HEK293 (cell line): Measurements from ENCODE around the gene APOA5.

Experiments
- CTCF ChIA-PET: fragments of 350-600 bp; formaldehyde crosslinking; extraction: SDS; loops from one replicate; lab custom pipeline; 2021; ENCODE audit warnings: antibody characterized with exemption; lab: Yijun Ruan, JAX
- POLR2A ChIA-PET: fragments of 300-600 bp; formaldehyde crosslinking; extraction: SDS; loops from one replicate; lab custom pipeline; 2020; ENCODE audit warnings: antibody characterized with exemption, inconsistent platforms; lab: Yijun Ruan, JAX
- H3K27ac ChIP-seq: fragments of 200-500 bp; sonication (Bioruptor generic); 2 replicates; pipeline ENCODE4 v1.5.1; 2014; ENCODE audit warnings: low read depth, low read length, control low read depth, inconsistent platforms; ENCODE audit errors: extremely low read depth
- H3K36me3 ChIP-seq, 2 experiments: fragments of 200-500 bp in 1 of 2; sonication (Bioruptor generic) in 1 of 2; 1 replicate in 1 of 2; 2 replicates in 1 of 2; pipeline ENCODE4 v1.5.1; 2014 to 2017; ENCODE audit warnings: inconsistent platforms in 2 of 2, low read length in 2 of 2; ENCODE audit not compliant: control insufficient read depth in 2 of 2, insufficient read depth in 1 of 2
- H3K4me1 ChIP-seq: fragments of 200-500 bp; sonication (Bioruptor generic); 2 replicates; pipeline ENCODE4 v1.5.1; 2014; ENCODE audit warnings: mild to moderate bottlenecking, low read length, inconsistent platforms; ENCODE audit not compliant: control insufficient read depth, insufficient read depth
- H3K4me3 ChIP-seq: 2 replicates; pipeline ENCODE4 v1.5.1; 2011; ENCODE audit warnings: low read depth, mild to moderate bottlenecking, control low read depth, low read length, moderate library complexity
- H3K9me3 ChIP-seq: fragments of 200-500 bp; sonication (Bioruptor generic); 2 replicates; pipeline ENCODE4 v1.5.1; 2014; ENCODE audit warnings: low read depth, low read length, inconsistent platforms; ENCODE audit not compliant: control insufficient read depth, insufficient read depth
- BCL6B ChIP-seq: fragments of 450-650 bp; formaldehyde crosslinking; IDR thresholded peaks from 2 replicates; pipeline ENCODE4 v1.5.1; 2017; ENCODE audit warnings: missing biosample characterization, missing genetic modification characterization
- EGR2 ChIP-seq: fragments of 450-650 bp; formaldehyde crosslinking; IDR thresholded peaks from 2 replicates; pipeline ENCODE4 v1.5.1; 2016; ENCODE audit warnings: low read depth, missing biosample characterization, missing genetic modification characterization
- INSM2 ChIP-seq: fragments of 450-650 bp; formaldehyde crosslinking; IDR thresholded peaks from 2 replicates; pipeline ENCODE4 v1.5.1; 2016; ENCODE audit warnings: missing biosample characterization, missing genetic modification characterization
- OVOL3 ChIP-seq: fragments of 450-650 bp; formaldehyde crosslinking; IDR thresholded peaks from 2 replicates; pipeline ENCODE4 v1.5.1; 2016; ENCODE audit warnings: missing biosample characterization, missing genetic modification characterization
- PBX3 ChIP-seq: sonication (generic); formaldehyde crosslinking; IDR thresholded peaks from 2 replicates; pipeline ENCODE4 v1.8.1; 2022; ENCODE audit warnings: mild to moderate bottlenecking, moderate library complexity, missing genetic modification reagents
- SCRT2 ChIP-seq: fragments of 450-650 bp; formaldehyde crosslinking; IDR thresholded peaks from 2 replicates; pipeline ENCODE4 v1.5.1; 2016; ENCODE audit warnings: missing biosample characterization, missing genetic modification characterization
- TRIM28 ChIP-seq: IDR thresholded peaks from 2 replicates; pipeline ENCODE4 v1.6.1; 2011; ENCODE audit warnings: low read length, control low read depth, borderline replicate concordance
- ZFHX2 ChIP-seq: fragments of 450-650 bp; formaldehyde crosslinking; conservative IDR thresholded peaks from 2 replicates; pipeline ENCODE4 v1.5.1; 2016; ENCODE audit warnings: missing biosample characterization, missing genetic modification characterization
- ZNF19 ChIP-seq: fragments of 450-650 bp; formaldehyde crosslinking; IDR thresholded peaks from 2 replicates; pipeline ENCODE4; 2016; ENCODE audit warnings: missing biosample characterization, missing genetic modification characterization, low read depth
- ZNF488 ChIP-seq: fragments of 450-650 bp; formaldehyde crosslinking; IDR thresholded peaks from 2 replicates; pipeline ENCODE4 v1.5.1; 2016; ENCODE audit warnings: missing biosample characterization, missing genetic modification characterization
- ZNF560 ChIP-seq: fragments of 450-650 bp; formaldehyde crosslinking; IDR thresholded peaks from 2 replicates; pipeline ENCODE4 v1.5.1; 2017; ENCODE audit warnings: missing biosample characterization, missing genetic modification characterization, borderline replicate concordance
- ZNF664 ChIP-seq: fragments of 450-650 bp; formaldehyde crosslinking; IDR thresholded peaks from 2 replicates; pipeline ENCODE4 v1.5.1; 2016; ENCODE audit warnings: missing biosample characterization, missing genetic modification characterization

The APOA5 gene

GRCh38 chr11:116838321-116839084, 46.8 kb upstream of the APOA5 start:
- Histone ChIP-seq H3K9me3 (no peaks in the 10 kb centered on the region), H3K27ac (no peak overlapping the region), H3K4me3 (no peak overlapping the region), H3K36me3 (peaks cover 0 to 7% of the 10 kb centered on the region in 2 experiments; a peak in 1 of 3 replicates), H3K4me1 (no peaks in the 10 kb centered on the region)
- TF ChIP-seq TRIM28, result no peak
- no peak for TF ChIP-seq INSM2
- ChIA-PET CTCF (interaction anchor here (0.6 to 4.9 kb wide), 2 partner anchors 46 to 107 kb away, joined by 3 to 118 read pairs; partner anchors contain the start of gene APOA5), POLR2A (no interaction called here)

- POLR2A ChIA-PET, result interaction anchor here (2.3 kb wide), 1 partner anchor 47 kb away, joined by 13 read pairs; the partner anchor contains the start of gene APOA5
- no peak within 1 kb of the TSS for H3K4me3 ChIP-seq
- H3K9me3 ChIP-seq, result no peaks in the 10 kb centered on the region
- no peaks in the 10 kb centered on the region for H3K4me1 ChIP-seq
- no peaks in the 10 kb centered on the region for H3K36me3 ChIP-seq
- CTCF ChIA-PET, result interaction anchor here (1.0 to 4.9 kb wide), 3 partner anchors 11 to 66 kb away, joined by 4 to 118 read pairs (median 7); partner anchors contain the start of gene APOA5
- peak; percentile 76 for TF ChIP-seq EGR2 (tag by site-specific recombination)
- no peak for TF ChIP-seq PBX3 (CRISPR knock-in tag)
- TF ChIP-seq ZFHX2, result peak; percentile 68
- H3K27ac ChIP-seq, result no peak within 1 kb of the TSS
Observed at GRCh38 chr11:116837231-116838091, 45.8 kb upstream of the APOA5 start, which contains the start of gene APOA1. APOA1 (minus strand) TSS chr11:116837622; CDS start chr11:116837387, 235 bp downstream.

GRCh38 chr11:116836632-116836991, 44.9 kb upstream of the APOA5 start:
- POLR2A ChIA-PET, result interaction anchor here (1.1 to 2.3 kb wide), 4 partner anchors 17 to 308 kb away, joined by 4 to 13 read pairs (median 8); partner anchors contain the start of genes APOA5, PAFAH1B2 and ZPR1
- H3K27ac ChIP-seq, result no peak overlapping the region

More at GRCh38 chr11:116836632-116836991, 44.9 kb upstream of the APOA5 start:
- CTCF ChIA-PET, result interaction anchor here (0.7 to 4.9 kb wide), 18 partner anchors 9 to 390 kb away, joined by 3 to 118 read pairs (median 6); partner anchors contain the start of genes APOA5, SIK3 and ZPR1
- TF ChIP-seq SCRT2 (tag by site-specific recombination) (no peak), ZNF664 (tag by site-specific recombination) (no peak), ZNF560 (no peak), OVOL3 (tag by site-specific recombination) (no peak), BCL6B (no peak), ZNF19 (tag by site-specific recombination) (no peak), ZNF488 (tag by site-specific recombination) (no peak)
- H3K36me3 ChIP-seq, result no peaks in the 10 kb centered on the region
- no peak overlapping the region for H3K4me3 ChIP-seq
- no peaks in the 10 kb centered on the region for H3K4me1 ChIP-seq
- H3K9me3 ChIP-seq, result no peaks in the 10 kb centered on the region
